Spleen (tissue), 11 donors: ENCODE data around the gene UBASH3A. TPM values are rescaled to one million over a fixed set of nuclear protein-coding genes. Genes with fewer than 3 reads are reported as not detected.

Experiments
- DNase-seq: peaks from one replicate; pipeline ENCODE4 v3.0.0-alpha.2; 2020
- H3K27ac ChIP-seq, 8 donors: fragments of 200-600 bp; sonication (generic) in 7 of 8; 1 replicate in 4 of 8; 2 replicates in 4 of 8; pipeline versions ENCODE4 v1.5.0 to v1.8.0; 2016 to 2021; ENCODE audit warnings: inconsistent platforms in 4 of 8, mild to moderate bottlenecking in 4 of 8, moderate library complexity in 1 of 8
- H3K27me3 ChIP-seq, 7 donors: fragments of 200-600 bp; sonication (generic) in 6 of 7; replicated peaks in 1 of 7; 1 replicate in 4 of 7; 2 replicates in 3 of 7; pipeline versions ENCODE4 v1.5.0 to v1.8.0; 2016 to 2021; ENCODE audit warnings: inconsistent platforms in 3 of 7, mild to moderate bottlenecking in 1 of 7
- H3K36me3 ChIP-seq, 6 donors: fragments of 200-600 bp; sonication (generic) in 5 of 6; 1 replicate in 4 of 6; 2 replicates in 2 of 6; pipeline versions ENCODE4 v1.5.0 to v1.8.0; 2016 to 2021; ENCODE audit warnings: inconsistent platforms in 2 of 6
- H3K4me1 ChIP-seq, 6 donors: fragments of 200-600 bp; sonication (generic) in 5 of 6; 1 replicate in 3 of 6; 2 replicates in 3 of 6; pipeline versions ENCODE4 v1.5.0 to v1.8.0; 2016 to 2021; ENCODE audit warnings: inconsistent platforms in 3 of 6
- H3K4me3 ChIP-seq, 8 donors: fragments of 200-600 bp; sonication (generic) in 7 of 8; 1 replicate in 4 of 8; 2 replicates in 4 of 8; pipeline versions ENCODE4 v1.5.0 to v1.8.0; 2016 to 2021; ENCODE audit warnings: inconsistent platforms in 4 of 8, mild to moderate bottlenecking in 4 of 8, moderate library complexity in 2 of 8
- H3K9me3 ChIP-seq, 8 donors: fragments of 200-600 bp; sonication (generic) in 7 of 8; 1 replicate in 4 of 8; 2 replicates in 4 of 8; pipeline versions ENCODE4 v1.5.0 to v1.8.0; 2016 to 2021; ENCODE audit warnings: inconsistent platforms in 4 of 8
- POLR2A ChIP-seq, 3 donors: fragments of 450-650 bp; IDR thresholded peaks; one replicate each; pipeline ENCODE4 v1.5.1; 2017; ENCODE audit warnings: antibody characterized with exemption in 3 of 3, mild to moderate bottlenecking in 1 of 3
- POLR2AphosphoS5 ChIP-seq, 3 donors: sonication (generic); formaldehyde crosslinking; IDR thresholded peaks; one replicate each; pipeline ENCODE4 v1.5.1; 2017; ENCODE audit warnings: antibody characterized with exemption in 3 of 3
- WGBS, 5 donors: extraction: QIAGEN DNeasy Blood & Tissue Kit in 3 of 5; methylation state at CpG; one replicate each; pipeline versions ENCODE4 v1.1.5 to v1.1.7; 2013 to 2018; 5-methylcytosine and 5-hydroxymethylcytosine counted together
- intact Hi-C: fragments of 100-400 bp; cut with DNase I; formaldehyde crosslinking; loops from one replicate; pipeline ENCODE4 v1.15.0; 2023; ENCODE audit warnings: low total_unique reads
- polyA plus RNA-seq, 3 donors: library from polyadenylated mRNA; stranded (reverse); fragments of 200-250 nt; gene quantifications; one replicate each; pipeline ENCODE4 v1.2.1, GENCODE V29; 2013
- total RNA-seq, 7 donors: library from RNA; depleted of rRNA in 3 of 7; stranded (reverse); fragments of >200 nt in 3 of 7; fragmentation: NEBNext Ultra II Directional in 4 of 7; extraction: Animal tissue kit (Norgen Biotek cat#: 25700) in 4 of 7; gene quantifications; one replicate each; pipeline versions ENCODE4 v1.1.0 to v1.2.1, GENCODE V29; 2016 to 2021
- TF ChIP-seq, protein P1 (sequence below), 11 experiments: fragments of 200-600 bp in 7 of 11; fragments of 450-650 bp in 4 of 11; sonication (generic) in 4 of 11; IDR thresholded peaks in 8 of 11; conservative IDR thresholded peaks in 3 of 11; 1 replicate in 7 of 11; 2 replicates in 4 of 11; pipeline versions ENCODE4 v1.4.0 to v1.8.0; 2016 to 2021; ENCODE audit warnings: antibody characterized with exemption in 11 of 11, inconsistent platforms in 4 of 11, mild to moderate bottlenecking in 1 of 11
- donor health status: healthy with polysubstance abuse.
- donor health status: DM: no; HTN: no; CAD: no; lungs with moderate emphysema.
- donor health status: DM: no; HTN: no; CAD: no.
- donor health status: Bipolar disorder and iron deficiency.
- donor health status: healthy.
- donor health status: DM: no; HTN: no; CAD: no.
- donor health status: DM: yes; HTN: yes; CAD: no.

Gene UBASH3A
- total and polyA plus RNA-seq, 10 donors, result 2.6 to 16.3 (median 10.2) TPM

DNA sequence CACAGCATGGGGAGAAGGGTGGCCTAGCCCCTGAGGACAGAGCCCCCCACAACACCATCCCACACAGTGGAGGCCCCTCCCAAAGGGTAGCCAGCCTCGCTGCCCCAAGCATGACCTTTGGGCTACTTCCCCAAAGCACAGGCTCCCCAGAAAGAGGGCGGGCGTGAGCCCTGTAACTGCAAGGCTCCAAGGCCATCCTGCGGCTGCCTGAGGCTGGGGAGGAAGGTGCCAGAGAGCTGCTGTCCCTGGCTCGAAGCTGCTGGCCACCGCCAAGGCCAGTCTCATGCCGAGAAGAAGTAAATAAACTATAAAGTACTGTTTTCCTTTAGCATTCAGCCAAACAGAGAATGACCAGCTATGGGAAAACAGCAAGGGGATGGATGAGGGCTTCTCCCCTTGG is 27.5 kb downstream of the UBASH3A start:
- WGBS, 5 donors, result 53 to 73% (median 69%) methylated on average over 7 of the region's 7 CpGs
- DNase-seq, result no peak
- Histone ChIP-seq H3K4me1 (peaks cover 0 to 15% (median 7%) of the 10 kb centered on the region in 6 donors), H3K4me3 (no peak overlapping the region), H3K36me3 (peaks cover 0 to 75% (median 11%) of the 10 kb centered on the region in 6 donors), H3K9me3 (peaks cover 0 to 21% (median 14%) of the 10 kb centered on the region in 8 donors), H3K27me3 (peaks cover 0 to 69% (median 15%) of the 10 kb centered on the region in 7 donors), H3K27ac (no peak overlapping the region)
- TF ChIP-seq POLR2AphosphoS5 (IDR thresholded peaks at IDR 0.05) (no peak), POLR2A (IDR thresholded peaks at IDR 0.05) (no peak)
- TF ChIP-seq, protein P1, sequence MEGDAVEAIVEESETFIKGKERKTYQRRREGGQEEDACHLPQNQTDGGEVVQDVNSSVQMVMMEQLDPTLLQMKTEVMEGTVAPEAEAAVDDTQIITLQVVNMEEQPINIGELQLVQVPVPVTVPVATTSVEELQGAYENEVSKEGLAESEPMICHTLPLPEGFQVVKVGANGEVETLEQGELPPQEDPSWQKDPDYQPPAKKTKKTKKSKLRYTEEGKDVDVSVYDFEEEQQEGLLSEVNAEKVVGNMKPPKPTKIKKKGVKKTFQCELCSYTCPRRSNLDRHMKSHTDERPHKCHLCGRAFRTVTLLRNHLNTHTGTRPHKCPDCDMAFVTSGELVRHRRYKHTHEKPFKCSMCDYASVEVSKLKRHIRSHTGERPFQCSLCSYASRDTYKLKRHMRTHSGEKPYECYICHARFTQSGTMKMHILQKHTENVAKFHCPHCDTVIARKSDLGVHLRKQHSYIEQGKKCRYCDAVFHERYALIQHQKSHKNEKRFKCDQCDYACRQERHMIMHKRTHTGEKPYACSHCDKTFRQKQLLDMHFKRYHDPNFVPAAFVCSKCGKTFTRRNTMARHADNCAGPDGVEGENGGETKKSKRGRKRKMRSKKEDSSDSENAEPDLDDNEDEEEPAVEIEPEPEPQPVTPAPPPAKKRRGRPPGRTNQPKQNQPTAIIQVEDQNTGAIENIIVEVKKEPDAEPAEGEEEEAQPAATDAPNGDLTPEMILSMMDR (IDR thresholded peaks at IDR 0.05 in 8 of 11, conservative IDR thresholded peaks at IDR 0.05 in 3 of 11), result no peak
- intact Hi-C loops, result no loop called here

DNA sequence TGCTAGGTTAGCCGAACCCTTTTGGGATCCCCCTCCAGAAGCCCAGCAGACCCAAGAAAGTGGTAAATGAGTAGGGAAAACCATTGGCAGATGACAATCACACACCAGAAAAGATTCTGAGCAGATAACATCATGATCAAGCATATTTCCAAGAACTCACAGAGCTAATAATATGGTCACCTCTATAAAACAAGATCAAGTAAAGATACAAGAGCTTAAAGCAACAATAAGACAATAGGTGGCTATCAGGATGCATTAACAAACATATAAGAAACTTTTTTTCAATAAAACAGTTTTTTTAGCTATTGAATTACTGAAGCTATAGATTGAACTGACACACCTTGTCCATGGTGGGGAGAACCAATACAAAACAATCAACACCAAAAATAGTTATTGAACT is 29.0 kb downstream of the UBASH3A start:
- 28 to 95% (median 81%) methylated on average over 1 of the region's 1 CpG for WGBS, 5 donors
- Histone ChIP-seq H3K4me1 (no peaks in the 10 kb centered on the region), H3K9me3 (peaks cover 0 to 30% (median 16%) of the 10 kb centered on the region in 8 donors), H3K36me3 (peaks cover 0 to 76% (median 11%) of the 10 kb centered on the region in 6 donors), H3K27ac (no peak overlapping the region), H3K27me3 (peaks cover 0 to 69% (median 12%) of the 10 kb centered on the region in 7 donors), H3K4me3 (no peak overlapping the region)
- no peak for DNase-seq
- intact Hi-C loops, result no loop called here
- no peak for TF ChIP-seq POLR2A (IDR thresholded peaks at IDR 0.05)
- TF ChIP-seq, protein P1 (IDR thresholded peaks at IDR 0.05 in 8 of 11, conservative IDR thresholded peaks at IDR 0.05 in 3 of 11), result no peak
- no peak for TF ChIP-seq POLR2AphosphoS5 (IDR thresholded peaks at IDR 0.05)

DNA sequence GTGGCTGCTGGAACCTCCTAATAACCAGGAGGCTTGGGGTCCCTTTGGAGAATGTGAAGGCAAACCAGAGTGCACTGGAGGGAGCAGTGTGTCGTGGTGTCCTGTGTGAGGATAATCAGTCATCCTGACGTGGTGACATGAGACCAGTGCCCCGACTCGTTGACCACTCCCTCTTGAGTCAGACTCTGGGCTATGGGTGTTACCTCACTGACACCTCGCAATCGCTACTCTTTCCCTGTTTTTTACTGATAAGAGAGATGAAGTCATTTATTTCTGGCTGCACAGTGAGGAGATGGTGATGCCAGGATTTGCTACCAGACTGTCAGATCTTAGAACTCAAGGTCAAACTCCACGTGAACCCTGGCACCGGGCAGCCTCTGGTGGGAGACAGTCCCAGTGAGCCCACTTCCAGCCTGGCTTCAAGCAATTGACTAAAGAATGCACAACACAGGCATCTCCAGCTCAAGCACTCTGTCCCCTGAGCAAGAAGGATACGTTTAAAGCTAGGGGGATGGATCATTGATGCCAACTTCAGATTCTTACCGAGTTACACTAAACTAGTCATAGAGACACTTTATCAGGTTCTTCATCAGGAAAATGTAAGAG is 30.3 kb downstream of the UBASH3A start:
- no peak overlapping the region for H3K27ac ChIP-seq
- peaks cover 0 to 72% (median 11%) of the 10 kb centered on the region in 6 donors for H3K36me3 ChIP-seq
- peaks cover 0 to 30% (median 16%) of the 10 kb centered on the region in 8 donors for H3K9me3 ChIP-seq
- H3K4me3 ChIP-seq, result no peak overlapping the region
- 60 to 76% (median 66%) methylated on average over 10 of the region's 10 CpGs for WGBS, 5 donors
- TF ChIP-seq POLR2A (IDR thresholded peaks at IDR 0.05) (no peak), POLR2AphosphoS5 (IDR thresholded peaks at IDR 0.05) (no peak)
- TF ChIP-seq, protein P1 (IDR thresholded peaks at IDR 0.05 in 8 of 11, conservative IDR thresholded peaks at IDR 0.05 in 3 of 11), result no peak
- intact Hi-C loops, result no loop called here
- H3K27me3 ChIP-seq, result peaks cover 0 to 71% (median 12%) of the 10 kb centered on the region in 7 donors
- DNase-seq, result peak; percentile 11
- no peaks in the 10 kb centered on the region for H3K4me1 ChIP-seq

DNA sequence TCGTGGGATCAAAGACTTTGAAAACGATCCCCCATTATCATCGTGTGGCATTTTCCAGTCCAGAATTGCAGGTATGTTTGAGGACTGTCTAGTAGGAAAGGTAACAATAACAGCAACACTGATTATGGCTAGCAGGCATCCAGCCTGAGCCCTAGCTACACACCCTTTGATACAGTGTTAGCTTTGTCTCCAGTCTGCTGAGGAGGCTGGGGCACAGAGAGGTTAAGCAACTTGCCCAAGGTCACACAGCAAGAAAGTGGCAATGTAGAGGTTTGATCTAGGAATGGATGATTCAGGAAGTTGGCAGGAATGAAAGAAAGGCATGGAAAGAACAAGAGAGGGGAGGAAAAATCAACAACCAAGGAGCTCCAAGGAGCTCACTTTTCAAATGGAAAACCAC is 31.2 kb downstream of the UBASH3A start:
- H3K27me3 ChIP-seq, result peaks cover 0 to 67% (median 12%) of the 10 kb centered on the region in 7 donors
- no peak overlapping the region for H3K27ac ChIP-seq
- DNase-seq, result no peak
- H3K4me3 ChIP-seq, result no peak overlapping the region
- WGBS, 5 donors, result 85 to 93% (median 87%) methylated on average over 3 of the region's 3 CpGs
- no peaks in the 10 kb centered on the region for H3K4me1 ChIP-seq
- H3K9me3 ChIP-seq, result peaks cover 0 to 30% (median 16%) of the 10 kb centered on the region in 8 donors
- no peak for TF ChIP-seq POLR2A (IDR thresholded peaks at IDR 0.05)
- no peak for TF ChIP-seq POLR2AphosphoS5 (IDR thresholded peaks at IDR 0.05)
- TF ChIP-seq, protein P1 (IDR thresholded peaks at IDR 0.05 in 8 of 11, conservative IDR thresholded peaks at IDR 0.05 in 3 of 11), result no peak
- intact Hi-C loops, result no loop called here
- H3K36me3 ChIP-seq, result peaks cover 0 to 72% (median 11%) of the 10 kb centered on the region in 6 donors
